B cell (primary cell): Measurements from ENCODE around the gene VPS39. TPM values are rescaled to one million over a fixed set of nuclear protein-coding genes. Genes with fewer than 3 reads are reported as not detected.

Experiments used
- ATAC-seq: fragments of 200-7000 bp; cut with Tn5 transposase; one replicate; pipeline ENCODE4 v1.10.0; 2021; ENCODE audit warnings: low read depth, mild to moderate bottlenecking, moderate number of reproducible peaks, moderate library complexity
- CTCF ChIA-PET: fragments of 350-600 bp; sonication (Branson Sonifier 250); formaldehyde crosslinking; loops from one replicate; lab custom pipeline; 2021; ENCODE audit warnings: antibody characterized with exemption, inconsistent platforms; lab: Charles Lee
- POLR2A ChIA-PET: fragments of 350-600 bp; sonication (Branson Sonifier 250); formaldehyde crosslinking; loops from one replicate; lab custom pipeline; 2021; ENCODE audit warnings: antibody characterized with exemption; lab: Charles Lee
- DNase-seq: peaks from one replicate; pipeline ENCODE4 v3.0.0; 2013
- H2AFZ ChIP-seq: 2 replicates; pipeline ENCODE4 v1.6.1; 2012; ENCODE audit warnings: mild to moderate bottlenecking, low read depth, low read length; ENCODE audit not compliant: insufficient read depth, poor library complexity, severe bottlenecking
- H3K27ac ChIP-seq, 2 donors: 1 replicate in 1 of 2; 2 replicates in 1 of 2; pipeline ENCODE4 v1.5.1; 2012 to 2013; ENCODE audit warnings: low read length in 2 of 2, mild to moderate bottlenecking in 2 of 2, moderate library complexity in 1 of 2
- H3K27me3 ChIP-seq, 4 experiments: fragments of 200-600 bp in 1 of 4; sonication (generic) in 1 of 4; replicated peaks in 1 of 4; 1 replicate in 2 of 4; 2 replicates in 2 of 4; pipeline versions ENCODE4 v1.6.1 to v1.7.0; 2013 to 2016; ENCODE audit warnings: low read length in 3 of 4, mild to moderate bottlenecking in 2 of 4, mixed read lengths in 1 of 4, moderate library complexity in 1 of 4; ENCODE audit not compliant: insufficient read depth in 4 of 4, control insufficient read depth in 3 of 4; ENCODE audit errors: control extremely low read depth in 1 of 4
- H3K36me3 ChIP-seq, 2 experiments: replicated peaks in 1 of 2; 1 replicate in 1 of 2; 2 replicates in 1 of 2; pipeline versions ENCODE4 v1.6.1 to v1.7.1; 2013; ENCODE audit warnings: low read length in 1 of 2; ENCODE audit not compliant: insufficient read depth in 2 of 2, control insufficient read depth in 1 of 2; ENCODE audit errors: control extremely low read depth in 1 of 2, extremely low read depth in 1 of 2
- H3K4me1 ChIP-seq, 2 donors: fragments of 200-600 bp in 1 of 2; sonication (generic) in 1 of 2; 1 replicate in 1 of 2; 2 replicates in 1 of 2; pipeline versions ENCODE4 v1.5.1 to v1.6.1; 2013 to 2017; ENCODE audit warnings: low read length in 2 of 2; ENCODE audit not compliant: control insufficient read depth in 2 of 2, insufficient read depth in 2 of 2
- H3K4me2 ChIP-seq: replicated peaks from 2 replicates; pipeline ENCODE3; 2012; ENCODE audit warnings: mild to moderate bottlenecking, low read depth, low read length; ENCODE audit not compliant: poor library complexity, severe bottlenecking
- H3K4me3 ChIP-seq, 5 experiments: fragments of 200-600 bp in 1 of 5; sonication (generic) in 1 of 5; 1 replicate in 3 of 5; 2 replicates in 2 of 5; pipeline versions ENCODE4 v1.5.1 to v1.7.0; 2011 to 2016; ENCODE audit warnings: low read length in 4 of 5, mild to moderate bottlenecking in 4 of 5, low read depth in 2 of 5, control low read depth in 1 of 5, moderate library complexity in 1 of 5; ENCODE audit not compliant: insufficient read depth in 1 of 5; ENCODE audit errors: control extremely low read depth in 1 of 5, extremely low read depth in 1 of 5
- H3K79me2 ChIP-seq: fragments of 200-600 bp; sonication (generic); one replicate; pipeline ENCODE4 v1.6.0; 2016; ENCODE audit warnings: low read length; ENCODE audit not compliant: control insufficient read depth, insufficient read depth
- H3K9ac ChIP-seq: fragments of 200-600 bp; sonication (generic); 2 replicates; pipeline ENCODE4 v1.6.1; 2017; ENCODE audit warnings: mild to moderate bottlenecking, low read length, moderate library complexity
- H3K9me3 ChIP-seq, 3 donors: one replicate each; pipeline versions ENCODE4 v1.6.1 to v1.7.1; 2013; ENCODE audit warnings: low read length in 2 of 3; ENCODE audit not compliant: control insufficient read depth in 2 of 3, insufficient read depth in 1 of 3; ENCODE audit errors: control extremely low read depth in 1 of 3
- H4K20me1 ChIP-seq: 2 replicates; pipeline ENCODE4 v1.6.0; 2012; ENCODE audit warnings: mild to moderate bottlenecking, low read length; ENCODE audit not compliant: insufficient read depth, control insufficient read depth, poor library complexity, severe bottlenecking
- H3K27ac Mint-ChIP-seq: one replicate; pipeline ENCODE4 v1.8.0; 2021; ENCODE audit warnings: mixed read lengths
- H3K27me3 Mint-ChIP-seq: one replicate; pipeline ENCODE4 v1.8.0; 2021; ENCODE audit warnings: mixed read lengths
- H3K4me1 Mint-ChIP-seq: one replicate; pipeline ENCODE4 v1.8.0; 2021; ENCODE audit warnings: mixed read lengths
- H3K4me3 Mint-ChIP-seq: one replicate; pipeline ENCODE4 v1.8.0; 2021; ENCODE audit warnings: mixed read lengths
- H3K9me3 Mint-ChIP-seq: one replicate; pipeline ENCODE4 v1.8.0; 2022; ENCODE audit warnings: mixed read lengths; ENCODE audit not compliant: insufficient read depth
- EZH2 ChIP-seq: IDR thresholded peaks from 2 replicates; pipeline ENCODE4 v1.6.1; 2012; ENCODE audit warnings: borderline replicate concordance, low read depth, mild to moderate bottlenecking, moderate library complexity, low read length; ENCODE audit not compliant: insufficient read depth, poor library complexity, severe bottlenecking
- WGBS: methylation state at CpG from one replicate; pipeline ENCODE4 v1.1.5; 2013; ENCODE audit warnings: missing lambda C conversion rate; ENCODE audit not compliant: insufficient coverage; 5-methylcytosine and 5-hydroxymethylcytosine counted together
- intact Hi-C: fragments of 100-400 bp; cut with micrococcal nuclease; formaldehyde crosslinking; loops from one replicate; pipeline ENCODE4 v1.10.0; 2022
- polyA plus RNA-seq: library from polyadenylated mRNA; depleted of rRNA; stranded (reverse); fragments of >200 nt; gene quantifications from 2 replicates; pipeline ENCODE4 v1.2.3, GENCODE V29; 2012
- total RNA-seq, 2 donors: library from RNA; stranded (reverse); fragments of 120-200 nt in 1 of 2; gene quantifications; 1 replicate in 1 of 2; 2 replicates in 1 of 2; pipeline versions ENCODE4 v1.2.3 to v1.2.4, GENCODE V29; 2013 to 2022
- TF ChIP-seq, protein P1 (sequence below): fragments of 200-600 bp; IDR thresholded peaks from one replicate; pipeline ENCODE4 v1.8.0; 2022; ENCODE audit warnings: antibody characterized with exemption, mild to moderate bottlenecking

VPS39 gene
- total and polyA plus RNA-seq, 2 donors (not counting 1 experiment from before 2014, with no cell fraction given): 82.8 to 145 TPM

- H3K4me3 ChIP-seq: no peak overlapping the region
- no peaks in the 10 kb centered on the region for H3K9me3 ChIP-seq
- Mint-ChIP-seq H3K27me3 (no peaks in the 10 kb centered on the region), H3K4me1 (no peaks in the 10 kb centered on the region), H3K27ac (no peak overlapping the region), H3K9me3 (no peaks in the 10 kb centered on the region), H3K4me3 (no peak overlapping the region)
- peaks cover 5% of the 10 kb centered on the region for H4K20me1 ChIP-seq
- H2AFZ ChIP-seq: no peak overlapping the region
- H3K36me3 ChIP-seq: peaks cover 16 to 62% of the 10 kb centered on the region in 2 experiments
- H3K4me2 ChIP-seq: no peak overlapping the region
- no peak overlapping the region for H3K27ac ChIP-seq
- TF ChIP-seq, protein P1, sequence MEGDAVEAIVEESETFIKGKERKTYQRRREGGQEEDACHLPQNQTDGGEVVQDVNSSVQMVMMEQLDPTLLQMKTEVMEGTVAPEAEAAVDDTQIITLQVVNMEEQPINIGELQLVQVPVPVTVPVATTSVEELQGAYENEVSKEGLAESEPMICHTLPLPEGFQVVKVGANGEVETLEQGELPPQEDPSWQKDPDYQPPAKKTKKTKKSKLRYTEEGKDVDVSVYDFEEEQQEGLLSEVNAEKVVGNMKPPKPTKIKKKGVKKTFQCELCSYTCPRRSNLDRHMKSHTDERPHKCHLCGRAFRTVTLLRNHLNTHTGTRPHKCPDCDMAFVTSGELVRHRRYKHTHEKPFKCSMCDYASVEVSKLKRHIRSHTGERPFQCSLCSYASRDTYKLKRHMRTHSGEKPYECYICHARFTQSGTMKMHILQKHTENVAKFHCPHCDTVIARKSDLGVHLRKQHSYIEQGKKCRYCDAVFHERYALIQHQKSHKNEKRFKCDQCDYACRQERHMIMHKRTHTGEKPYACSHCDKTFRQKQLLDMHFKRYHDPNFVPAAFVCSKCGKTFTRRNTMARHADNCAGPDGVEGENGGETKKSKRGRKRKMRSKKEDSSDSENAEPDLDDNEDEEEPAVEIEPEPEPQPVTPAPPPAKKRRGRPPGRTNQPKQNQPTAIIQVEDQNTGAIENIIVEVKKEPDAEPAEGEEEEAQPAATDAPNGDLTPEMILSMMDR: no peak
- TF ChIP-seq EZH2: no peak
- H3K9ac ChIP-seq: no peak overlapping the region
- ChIA-PET POLR2A (no interaction called here), CTCF (no interaction called here)
- no peaks in the 10 kb centered on the region for H3K27me3 ChIP-seq
- ATAC-seq (no peak), DNase-seq (no peak)
- no peaks in the 10 kb centered on the region for H3K4me1 ChIP-seq
- H3K79me2 ChIP-seq: peaks cover 7% of the 10 kb centered on the region
- intact Hi-C loops: no loop called here
These were observed 31.6 kb upstream of the VPS39 start for GRCh38 chr15:42239528-42240182.

DNA sequence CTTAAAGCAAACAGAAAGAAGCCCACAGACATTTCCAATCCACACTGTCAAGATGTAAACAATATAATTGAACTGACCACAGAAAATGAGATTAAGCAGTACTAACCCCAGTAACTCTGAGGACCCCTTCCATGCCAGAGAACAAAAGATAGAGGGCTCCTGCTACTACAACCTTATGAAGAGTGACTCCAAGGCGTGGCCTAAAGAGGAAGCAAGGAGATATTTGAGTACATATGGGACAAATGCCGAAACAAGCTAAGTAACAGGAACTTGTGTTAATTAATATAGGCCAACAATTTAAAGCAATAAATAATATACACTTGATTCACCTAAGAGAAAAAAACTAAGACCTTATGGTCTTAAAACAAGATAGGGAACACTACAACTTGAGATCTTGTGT is 25.0 kb upstream of the VPS39 start:
- Histone ChIP-seq H2AFZ (no peak overlapping the region), H3K4me3 (no peak overlapping the region), H3K9ac (no peak overlapping the region), H3K36me3 (peaks cover 18 to 77% of the 10 kb centered on the region in 2 experiments), H3K27ac (no peak overlapping the region), H3K79me2 (no peaks in the 10 kb centered on the region), H3K4me2 (no peak overlapping the region), H3K4me1 (no peaks in the 10 kb centered on the region), H3K9me3 (no peaks in the 10 kb centered on the region), H4K20me1 (no peaks in the 10 kb centered on the region), H3K27me3 (no peaks in the 10 kb centered on the region)
- ATAC-seq (no peak), DNase-seq (no peak)
- CTCF ChIA-PET: no interaction called here
- Mint-ChIP-seq H3K27ac (no peak overlapping the region), H3K4me1 (no peaks in the 10 kb centered on the region), H3K27me3 (no peaks in the 10 kb centered on the region), H3K4me3 (no peak overlapping the region), H3K9me3 (no peaks in the 10 kb centered on the region)
- POLR2A ChIA-PET: no interaction called here
- no peak for TF ChIP-seq EZH2
- TF ChIP-seq, protein P1: no peak
- intact Hi-C loops: no loop called here
- WGBS: no CpG with 5 or more reads among the region's 2 CpGs
